Inferior parietal cortex (tissue), 1 donor: ENCODE results near the gene PTRH1.
"Not testable (repeated sequence)": the region's sequence is repeated elsewhere in the genome, so short reads cannot be mapped to it uniquely, and the experiment has no call there.

Experiments used
- DNase-seq: peaks from one replicate; pipeline ENCODE4 v3.0.0-alpha.2; 2016; ENCODE audit errors: extremely low spot score

Gene PTRH1

GRCh38 chr9:127715470-127716337 is at the start of gene PTRH1, which contains the start of gene TTC16:
PTRH1 (minus strand) TSS chr9:127715663; CDS start chr9:127715639, 24 bp downstream.
TTC16 (plus strand) TSS chr9:127716079; CDS start chr9:127716146, 67 bp downstream.
- peak; percentile 95 for DNase-seq

GRCh38 chr9:127763918-127764384 is 48.5 kb upstream of the PTRH1 start:
- DNase-seq: no peak

GRCh38 chr9:127762111-127762676 is 46.7 kb upstream of the PTRH1 start:
- no peak for DNase-seq

GRCh38 chr9:127761491-127761956 is 46.1 kb upstream of the PTRH1 start:
- no peak for DNase-seq

GRCh38 chr9:127761061-127761460 is 45.6 kb upstream of the PTRH1 start:
- DNase-seq: no peak

GRCh38 chr9:127758843-127759242 is 43.4 kb upstream of the PTRH1 start:
- DNase-seq: no peak

- DNase-seq: not testable (repeated sequence)
Observed at GRCh38 chr9:127756776-127757175, 41.3 kb upstream of the PTRH1 start.

GRCh38 chr9:127756233-127756632 is 40.8 kb upstream of the PTRH1 start:
- no peak for DNase-seq

- DNase-seq: no peak
Observed at GRCh38 chr9:127755061-127756060, 39.9 kb upstream of the PTRH1 start.

GRCh38 chr9:127754099-127755060 is 38.9 kb upstream of the PTRH1 start:
- peak; percentile 59 for DNase-seq

GRCh38 chr9:127753622-127754021 is 38.2 kb upstream of the PTRH1 start:
- DNase-seq: no peak

- DNase-seq: no peak
Observed at GRCh38 chr9:127753148-127753547, 37.7 kb upstream of the PTRH1 start.

GRCh38 chr9:127751269-127752054 is 36.0 kb upstream of the PTRH1 start:
- DNase-seq: no peak

GRCh38 chr9:127749090-127749787 is 33.8 kb upstream of the PTRH1 start:
- no peak for DNase-seq

- DNase-seq: no peak
Observed at GRCh38 chr9:127746959-127747569, 31.6 kb upstream of the PTRH1 start.

GRCh38 chr9:127744398-127745110 is 29.1 kb upstream of the PTRH1 start:
- no peak for DNase-seq

GRCh38 chr9:127742435-127743088 is 27.1 kb upstream of the PTRH1 start:
- no peak for DNase-seq
